LNCaP clone FGC (cell line): ENCODE data around the gene MKLN1.

ENCODE experiments used
- DNase-seq: peaks from one replicate; pipeline ENCODE4 v3.0.0-alpha.2; 2011; ENCODE audit warnings: low read depth
- H3K4me3 ChIP-seq: 2 replicates; pipeline ENCODE4 v1.5.1; 2011; ENCODE audit warnings: mild to moderate bottlenecking, low read depth, low read length, control low read depth
- TF ChIP-seq, protein P1 (sequence below): IDR thresholded peaks from 2 replicates; pipeline ENCODE4 v1.5.1; 2012; ENCODE audit warnings: mild to moderate bottlenecking; ENCODE audit not compliant: control insufficient read depth, insufficient read depth; ENCODE audit errors: extremely low read depth

Gene MKLN1

GRCh38 chr7:131522325-131522930 lies 194.8 kb downstream of the MKLN1 start:
- DNase-seq: no peak
- TF ChIP-seq, protein P1, sequence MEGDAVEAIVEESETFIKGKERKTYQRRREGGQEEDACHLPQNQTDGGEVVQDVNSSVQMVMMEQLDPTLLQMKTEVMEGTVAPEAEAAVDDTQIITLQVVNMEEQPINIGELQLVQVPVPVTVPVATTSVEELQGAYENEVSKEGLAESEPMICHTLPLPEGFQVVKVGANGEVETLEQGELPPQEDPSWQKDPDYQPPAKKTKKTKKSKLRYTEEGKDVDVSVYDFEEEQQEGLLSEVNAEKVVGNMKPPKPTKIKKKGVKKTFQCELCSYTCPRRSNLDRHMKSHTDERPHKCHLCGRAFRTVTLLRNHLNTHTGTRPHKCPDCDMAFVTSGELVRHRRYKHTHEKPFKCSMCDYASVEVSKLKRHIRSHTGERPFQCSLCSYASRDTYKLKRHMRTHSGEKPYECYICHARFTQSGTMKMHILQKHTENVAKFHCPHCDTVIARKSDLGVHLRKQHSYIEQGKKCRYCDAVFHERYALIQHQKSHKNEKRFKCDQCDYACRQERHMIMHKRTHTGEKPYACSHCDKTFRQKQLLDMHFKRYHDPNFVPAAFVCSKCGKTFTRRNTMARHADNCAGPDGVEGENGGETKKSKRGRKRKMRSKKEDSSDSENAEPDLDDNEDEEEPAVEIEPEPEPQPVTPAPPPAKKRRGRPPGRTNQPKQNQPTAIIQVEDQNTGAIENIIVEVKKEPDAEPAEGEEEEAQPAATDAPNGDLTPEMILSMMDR: no peak
- no peak overlapping the region for H3K4me3 ChIP-seq

- no peak for DNase-seq
- TF ChIP-seq, protein P1: no peak
- H3K4me3 ChIP-seq: no peak overlapping the region
Observed at GRCh38 chr7:131524115-131524514, 196.4 kb downstream of the MKLN1 start.

GRCh38 chr7:131524703-131525102 lies 197.0 kb downstream of the MKLN1 start:
- H3K4me3 ChIP-seq: no peak overlapping the region
- DNase-seq: no peak
- TF ChIP-seq, protein P1: no peak

GRCh38 chr7:131525820-131526219 lies 198.1 kb downstream of the MKLN1 start:
- DNase-seq: no peak

GRCh38 chr7:131527456-131527855 lies 199.8 kb downstream of the MKLN1 start:
- TF ChIP-seq, protein P1: no peak
- no peak overlapping the region for H3K4me3 ChIP-seq
- DNase-seq: no peak

More at GRCh38 chr7:131525820-131526219, 198.1 kb downstream of the MKLN1 start:
- TF ChIP-seq, protein P1: no peak
- H3K4me3 ChIP-seq: no peak overlapping the region

GRCh38 chr7:131529179-131529578 lies 201.5 kb downstream of the MKLN1 start:
- DNase-seq: no peak
- H3K4me3 ChIP-seq: no peak overlapping the region
- TF ChIP-seq, protein P1: no peak

DNA sequence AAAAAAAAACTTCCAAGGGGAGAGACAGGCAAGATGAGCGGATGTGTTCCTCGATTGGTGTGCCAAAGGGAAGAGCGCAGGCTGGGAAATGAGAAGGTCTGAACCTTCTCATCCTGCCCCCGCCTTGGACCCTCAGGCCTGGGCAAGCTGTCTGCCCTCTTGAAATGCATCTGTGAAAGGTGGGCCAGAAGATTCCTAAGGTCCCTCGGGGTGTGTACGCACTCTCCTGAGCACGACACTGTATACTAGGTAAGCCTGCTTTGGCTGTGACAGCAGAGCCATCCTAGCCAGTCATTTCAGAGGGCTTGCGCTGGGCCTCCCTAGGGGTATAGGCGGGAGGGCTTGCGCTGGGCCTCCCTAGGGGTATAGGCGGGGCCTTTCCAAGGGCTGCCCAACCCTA lies 201.9 kb downstream of the MKLN1 start:
- TF ChIP-seq, protein P1: no peak
- no peak for DNase-seq
- H3K4me3 ChIP-seq: no peak overlapping the region
